ENCODE measurements around the gene EPHB2.
A peak's percentile ranks its signal among the peaks of the same experiment; 100 is the strongest.
"Not testable (repeated sequence)": the region's sequence is repeated elsewhere in the genome, so short reads cannot be mapped to it uniquely, and the experiment has no call there.

Gene EPHB2

GRCh38 chr1:22691031-22691753 is 19.4 kb upstream of the EPHB2 start:
- no peak for DNase-seq
- no peak for ATAC-seq

- DNase-seq = no peak
- no peak for ATAC-seq
Measured at GRCh38 chr1:22694172-22694571, 16.5 kb upstream of the EPHB2 start.

DNA sequence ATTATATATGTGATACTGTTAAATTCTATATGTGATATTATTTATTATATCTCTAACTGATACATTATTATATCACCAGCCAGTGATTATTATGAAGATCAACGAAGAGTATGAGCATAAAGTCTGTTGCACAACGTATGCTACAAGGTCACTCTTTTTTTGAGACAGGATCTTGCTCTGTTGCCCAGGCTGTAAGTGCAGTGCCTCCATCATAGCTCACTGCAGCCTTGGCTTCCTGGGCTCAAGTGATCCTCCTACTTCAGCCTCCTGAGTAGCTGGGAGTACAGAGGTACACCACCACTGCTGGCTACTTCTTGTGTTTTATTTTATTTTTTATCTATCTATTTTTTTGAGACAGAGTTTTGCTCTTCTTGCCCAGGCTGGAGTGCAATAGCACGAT is 14.0 kb upstream of the EPHB2 start:
- DNase-seq (no peak), ATAC-seq (no peak)

- no peak for DNase-seq
Measured at GRCh38 chr1:22697980-22698379, 12.7 kb upstream of the EPHB2 start.

DNA sequence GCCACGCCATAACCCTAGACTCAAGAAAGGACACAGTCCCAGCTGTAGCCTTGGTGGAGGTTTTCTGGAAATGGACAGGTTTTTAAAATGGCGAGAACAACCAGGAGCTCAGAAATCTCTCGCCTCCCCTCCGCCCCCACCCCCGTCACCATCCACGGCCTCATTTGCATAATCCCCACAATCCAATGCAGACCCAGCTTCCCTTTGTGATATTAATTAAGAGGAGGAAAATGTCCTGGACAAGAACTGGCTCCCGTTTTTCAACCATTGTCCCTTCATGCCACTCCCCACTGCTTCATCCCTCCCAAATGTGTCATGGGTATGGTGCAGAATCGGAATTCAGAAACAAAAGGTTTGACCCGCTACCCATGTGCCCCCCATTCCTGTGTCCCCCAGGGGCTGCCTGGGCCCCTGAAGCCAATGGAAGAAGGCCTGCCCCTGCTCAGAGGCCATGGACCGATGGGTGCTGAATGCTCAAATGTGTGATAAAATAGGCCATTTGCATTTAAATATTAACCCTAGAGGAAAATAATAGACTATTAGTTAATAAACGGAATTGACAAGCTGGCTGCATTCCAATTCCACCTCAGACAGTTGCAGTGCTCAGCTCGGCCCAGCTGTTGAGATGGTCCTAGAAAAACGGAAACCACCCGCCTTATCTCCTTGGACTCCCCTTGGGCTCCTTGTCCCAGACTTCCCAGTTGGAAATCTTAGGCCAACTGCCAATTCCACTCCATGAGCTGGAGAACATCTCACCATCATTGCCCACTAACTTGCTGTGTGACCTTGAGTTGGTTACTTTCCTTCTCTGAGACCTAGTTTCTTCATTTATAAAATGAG is 10.7 kb upstream of the EPHB2 start:
- ATAC-seq (no peak), DNase-seq (no peak)

More at GRCh38 chr1:22697980-22698379, 12.7 kb upstream of the EPHB2 start:
- ATAC-seq = no peak

GRCh38 chr1:22702296-22703085 is 8.1 kb upstream of the EPHB2 start:
- ATAC-seq (no peak), DNase-seq (no peak)

- peak; percentile 86 for DNase-seq
- peak; percentile 89 for ATAC-seq
Measured at GRCh38 chr1:22704440-22705067, 6.1 kb upstream of the EPHB2 start.

DNA sequence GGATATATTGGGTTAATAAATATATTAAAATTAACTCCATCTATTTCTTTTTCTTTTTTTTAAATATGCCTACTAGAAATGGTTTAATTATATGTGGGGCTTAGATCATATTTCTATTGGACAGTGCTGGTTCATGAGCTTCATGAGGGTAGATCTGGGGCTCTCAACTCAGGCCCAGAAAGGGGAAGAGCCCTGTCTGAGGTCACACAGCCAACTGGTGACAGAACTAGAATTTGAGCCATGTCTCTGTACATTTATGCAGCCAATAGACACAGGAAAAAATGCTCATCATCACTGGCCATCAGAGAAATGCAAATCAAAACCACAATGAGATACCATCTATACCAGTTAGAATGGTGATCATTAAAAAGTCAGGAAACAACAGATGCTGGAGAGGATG is 5.1 kb upstream of the EPHB2 start:
- no peak for DNase-seq
- no peak for ATAC-seq

GRCh38 chr1:22706100-22706499 is 4.5 kb upstream of the EPHB2 start:
- not testable (repeated sequence) for DNase-seq, ATAC-seq

- no peak for DNase-seq
Measured at GRCh38 chr1:22708777-22709176, 1.9 kb upstream of the EPHB2 start.

GRCh38 chr1:22709227-22709626 is 1.4 kb upstream of the EPHB2 start:
- DNase-seq (no peak), ATAC-seq (no peak)

More at GRCh38 chr1:22708777-22709176, 1.9 kb upstream of the EPHB2 start:
- ATAC-seq = no peak

DNA sequence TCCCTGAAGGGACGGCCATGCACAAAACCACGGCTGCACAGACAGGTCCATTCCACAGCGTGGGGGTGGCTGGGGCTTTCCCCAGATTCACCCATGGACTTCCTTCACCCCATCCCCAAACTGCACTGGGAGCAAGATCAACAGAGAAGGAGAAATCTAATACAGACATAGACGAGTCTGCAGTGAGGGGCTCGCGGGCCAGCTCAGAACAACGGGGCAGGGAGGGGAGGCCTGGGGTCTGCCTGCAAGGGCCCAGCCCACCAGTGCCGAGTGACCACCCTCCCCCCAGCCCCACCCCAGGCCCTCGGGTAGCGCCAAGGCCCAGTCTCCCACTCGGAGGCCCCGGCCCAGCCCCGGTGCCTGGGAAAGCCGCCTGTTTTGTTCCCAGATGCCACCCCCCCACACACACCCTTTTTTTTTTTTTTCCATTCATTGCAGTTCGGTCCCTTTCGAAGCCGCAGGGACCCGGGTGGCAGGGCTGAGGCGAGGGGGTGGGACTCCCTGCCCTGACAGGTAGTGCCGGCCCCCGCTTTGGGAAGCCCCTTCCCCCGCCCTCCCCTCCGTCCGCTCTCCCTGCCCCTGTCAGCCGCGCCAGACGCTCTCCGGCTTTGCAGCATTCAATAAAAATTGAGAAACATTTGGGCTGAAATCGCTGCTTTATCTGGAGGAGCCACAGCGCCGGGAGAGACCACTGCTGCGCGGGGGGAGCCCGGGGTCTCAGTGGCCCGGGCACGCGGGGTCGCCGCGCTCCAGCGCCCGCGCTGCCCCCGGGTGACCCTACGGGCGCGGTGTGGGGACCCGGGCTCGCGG is 543 bp upstream of the EPHB2 start:
- DNase-seq (peak; percentile 51), ATAC-seq (no peak)

DNA sequence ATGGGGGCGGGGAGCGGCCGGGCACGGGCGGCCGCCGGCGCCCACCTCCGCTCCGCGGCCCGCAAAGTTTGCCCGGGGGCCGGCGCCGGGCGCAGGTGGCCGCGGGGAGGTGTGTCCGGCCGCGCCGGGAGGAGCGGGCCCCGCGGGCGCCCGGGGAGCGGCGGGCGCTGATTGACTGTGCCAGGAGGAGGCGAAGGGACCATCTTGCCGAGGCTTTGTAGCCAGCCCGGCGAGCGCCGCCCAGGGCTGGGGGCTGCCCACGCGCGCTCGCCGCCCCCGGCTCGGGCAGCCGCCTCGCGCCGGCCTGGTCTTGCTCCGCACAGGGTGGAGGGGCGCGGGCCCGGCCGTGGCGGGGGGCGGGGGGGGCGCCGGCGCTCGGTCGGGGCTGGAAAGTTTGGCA is 432 bp downstream of the EPHB2 start:
- DNase-seq (no peak), ATAC-seq (no peak)

GRCh38 chr1:22711591-22712501 is 1.2 kb downstream of the EPHB2 start:
- ATAC-seq (no peak), DNase-seq (no peak)

DNA sequence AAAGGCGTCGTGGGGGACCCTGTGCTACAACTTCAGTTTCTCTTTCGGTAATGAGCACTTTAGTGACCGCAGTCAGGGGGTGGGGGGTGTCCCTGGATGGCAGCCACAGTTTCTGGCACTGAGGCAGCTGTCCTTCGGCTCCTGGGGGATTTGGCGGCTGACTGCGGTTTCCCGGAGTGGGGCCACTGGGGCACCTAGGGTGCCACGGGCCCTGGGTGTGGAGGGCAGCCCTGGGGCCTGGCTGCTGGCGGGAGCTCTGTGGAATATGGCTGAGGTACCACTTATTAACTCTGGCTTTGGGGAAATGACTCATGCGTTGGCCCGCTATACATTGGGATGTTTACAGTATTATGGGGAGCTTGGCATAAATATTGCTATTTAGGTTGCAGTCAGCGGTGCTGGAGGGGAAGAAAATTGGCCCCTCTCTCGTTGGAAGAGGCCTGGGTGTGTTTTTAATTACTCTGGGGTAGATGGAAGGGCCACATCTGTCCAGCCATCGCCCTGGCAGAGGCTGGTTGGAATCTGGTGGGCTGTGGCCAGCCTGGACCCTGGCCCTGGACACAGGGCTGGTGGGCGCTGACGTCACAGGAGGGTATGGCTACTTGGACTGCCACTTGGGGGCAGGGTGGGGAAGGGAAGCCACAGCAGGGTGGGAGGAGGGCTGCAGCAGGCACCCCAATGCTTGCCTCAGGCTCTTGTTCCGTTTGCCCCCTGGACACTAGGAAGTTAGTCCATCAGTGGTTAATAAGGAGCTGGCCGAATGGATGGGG is 2.0 kb downstream of the EPHB2 start:
- peak; percentile 47 for DNase-seq

GRCh38 chr1:22714455-22714854 is 3.8 kb downstream of the EPHB2 start:
- DNase-seq (no peak), ATAC-seq (no peak)

More for the DNA sequence above, 2.0 kb downstream of the EPHB2 start:
- peak; percentile 39 for ATAC-seq

GRCh38 chr1:22717037-22717760 is 6.6 kb downstream of the EPHB2 start:
- ATAC-seq (no peak), DNase-seq (no peak)

DNA sequence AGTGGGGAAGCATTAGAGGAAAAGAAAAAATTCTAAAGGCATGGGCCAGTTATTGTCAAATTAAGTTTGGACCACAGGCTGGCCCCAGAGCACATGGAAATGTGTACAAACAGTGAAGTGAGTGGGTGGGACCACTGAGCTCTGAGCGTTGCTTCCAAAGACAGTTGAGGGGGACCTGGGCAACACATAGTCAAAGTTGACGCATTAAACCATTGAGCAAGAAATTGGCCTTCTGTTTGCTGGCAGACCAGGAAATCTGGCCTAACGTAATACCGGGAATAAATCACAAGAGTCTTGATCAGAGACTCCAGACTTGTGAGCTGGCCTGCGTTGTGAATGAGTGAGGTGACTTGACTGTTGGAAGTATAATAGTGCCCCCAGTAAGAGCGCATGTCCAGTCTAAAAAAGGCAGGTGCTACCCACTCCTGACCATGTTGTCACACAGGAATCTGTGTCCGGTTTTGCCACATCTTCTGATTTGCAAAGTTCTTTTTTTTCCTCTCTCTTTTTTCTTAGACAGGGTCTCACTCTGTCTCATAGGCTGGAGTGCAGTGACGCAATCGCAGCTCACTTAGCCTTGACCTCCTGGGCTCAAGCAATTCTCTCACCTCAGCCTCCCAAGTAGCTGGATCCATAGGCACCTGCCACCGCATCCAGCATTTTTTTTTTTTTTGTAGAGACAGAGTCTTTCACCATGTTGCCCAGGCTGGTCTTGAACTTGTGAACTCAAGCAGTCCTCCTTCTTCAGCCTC is 10.7 kb downstream of the EPHB2 start:
- DNase-seq (no peak), ATAC-seq (no peak)
